Adrenal gland (tissue), 12 donors: Measurements from ENCODE around the gene LTB4R. TPM values are rescaled to one million over a fixed set of nuclear protein-coding genes. Genes with fewer than 3 reads are reported as not detected.

Source experiments
- DNase-seq, 7 donors: peaks; one replicate each; pipeline ENCODE4 v3.0.0-alpha.2; 2019 to 2020
- H3K27ac ChIP-seq, 5 donors: fragments of 200-600 bp; sonication (generic) in 4 of 5; 1 replicate in 3 of 5; 2 replicates in 2 of 5; pipeline versions ENCODE4 v1.5.1 to v1.8.0; 2016 to 2020; ENCODE audit warnings: mild to moderate bottlenecking in 1 of 5
- H3K27me3 ChIP-seq: fragments of 200-600 bp; 2 replicates; pipeline ENCODE4 v1.8.0; 2021
- H3K36me3 ChIP-seq, 2 donors: fragments of 200-600 bp; replicated peaks in 1 of 2; 1 replicate in 1 of 2; 2 replicates in 1 of 2; pipeline versions ENCODE4 v1.5.1 to v1.8.0; 2018 to 2022
- H3K4me1 ChIP-seq, 2 donors: fragments of 200-600 bp; replicated peaks in 1 of 2; 1 replicate in 1 of 2; 2 replicates in 1 of 2; pipeline versions ENCODE4 v1.5.1 to v1.8.0; 2018 to 2021
- H3K4me3 ChIP-seq, 4 donors: fragments of 200-600 bp; sonication (generic) in 3 of 4; one replicate each; pipeline ENCODE4 v1.5.1; 2016 to 2018
- H3K9me3 ChIP-seq, 3 donors: fragments of 200-600 bp; sonication (generic) in 1 of 3; replicated peaks in 1 of 3; 1 replicate in 2 of 3; 2 replicates in 1 of 3; pipeline versions ENCODE4 v1.5.1 to v1.8.0; 2016 to 2021
- POLR2A ChIP-seq, 2 donors: fragments of 450-650 bp; IDR thresholded peaks; one replicate each; pipeline ENCODE4 v1.6.1; 2017; ENCODE audit warnings: antibody characterized with exemption in 2 of 2, mild to moderate bottlenecking in 2 of 2, moderate library complexity in 1 of 2
- WGBS, 4 donors: extraction: QIAGEN DNeasy Blood & Tissue Kit in 2 of 4; methylation state at CpG; one replicate each; pipeline versions ENCODE4 v1.1.5 to v1.1.7; 2013 to 2017; 5-methylcytosine and 5-hydroxymethylcytosine counted together
- intact Hi-C, 2 donors: fragments of 100-400 bp; cut with DNase I; formaldehyde crosslinking; loops; one replicate each; pipeline versions ENCODE4 v1.14.1 to v1.15.0; 2022 to 2023
- polyA plus RNA-seq, 3 donors: library from polyadenylated mRNA; stranded (reverse); fragments of 200-250 nt in 2 of 3; fragments of 350-450 nt in 1 of 3; fragmentation: Illumina TruSeq in 1 of 3; extraction: RNeasy Lipid Tissue Mini Kit (QIAGEN cat#74804) in 1 of 3; gene quantifications; one replicate each; pipeline ENCODE4 v1.2.3, GENCODE V29; 2013 to 2014
- total RNA-seq, 9 donors: library from RNA; depleted of rRNA in 4 of 9; stranded (reverse); fragments of >200 nt in 4 of 9; fragments of 120-200 nt in 1 of 9; fragmentation: NEBNext Ultra II Directional in 1 of 9; extraction: Animal tissue kit (Norgen Biotek cat#: 25700) in 1 of 9; gene quantifications; one replicate each; pipeline versions ENCODE4 v1.1.0 to v1.2.4, GENCODE V29; 2013 to 2023
- TF ChIP-seq, protein P1 (sequence below), 6 experiments: fragments of 450-650 bp in 4 of 6; fragments of 200-600 bp in 2 of 6; sonication (generic) in 1 of 6; IDR thresholded peaks; 1 replicate in 5 of 6; 2 replicates in 1 of 6; pipeline versions ENCODE4 v1.5.1 to v1.8.0; 2016 to 2021; ENCODE audit warnings: antibody characterized with exemption in 6 of 6, mild to moderate bottlenecking in 2 of 6, moderate library complexity in 1 of 6
- donor health status: healthy with polysubstance abuse.
- donor health status: Bipolar disorder and iron deficiency.
- donor health status: DM: yes; HTN: yes; CAD: no.
- donor health status: DM: no; HTN: no; CAD: no.
- donor health status: DM: no; HTN: no; CAD: no.
- donor health status: DM: yes; HTN: yes; CAD: no.

Gene LTB4R
- total and polyA plus RNA-seq, 12 donors, result 1.4 to 30.2 (median 11.6) TPM

- DNase-seq, result no peak
- intact Hi-C loops, result no loop called here
- H3K4me3 ChIP-seq, result no peak overlapping the region
- no peaks in the 10 kb centered on the region for H3K9me3 ChIP-seq
- 90 to 99% (median 93%) methylated on average over 5 of the region's 5 CpGs for WGBS, 4 donors
- H3K4me1 ChIP-seq, result peaks cover 0 to 5% of the 10 kb centered on the region in 2 donors
- no peaks in the 10 kb centered on the region for H3K27me3 ChIP-seq
- no peaks in the 10 kb centered on the region for H3K36me3 ChIP-seq
- H3K27ac ChIP-seq, result no peak overlapping the region
- TF ChIP-seq, protein P1, sequence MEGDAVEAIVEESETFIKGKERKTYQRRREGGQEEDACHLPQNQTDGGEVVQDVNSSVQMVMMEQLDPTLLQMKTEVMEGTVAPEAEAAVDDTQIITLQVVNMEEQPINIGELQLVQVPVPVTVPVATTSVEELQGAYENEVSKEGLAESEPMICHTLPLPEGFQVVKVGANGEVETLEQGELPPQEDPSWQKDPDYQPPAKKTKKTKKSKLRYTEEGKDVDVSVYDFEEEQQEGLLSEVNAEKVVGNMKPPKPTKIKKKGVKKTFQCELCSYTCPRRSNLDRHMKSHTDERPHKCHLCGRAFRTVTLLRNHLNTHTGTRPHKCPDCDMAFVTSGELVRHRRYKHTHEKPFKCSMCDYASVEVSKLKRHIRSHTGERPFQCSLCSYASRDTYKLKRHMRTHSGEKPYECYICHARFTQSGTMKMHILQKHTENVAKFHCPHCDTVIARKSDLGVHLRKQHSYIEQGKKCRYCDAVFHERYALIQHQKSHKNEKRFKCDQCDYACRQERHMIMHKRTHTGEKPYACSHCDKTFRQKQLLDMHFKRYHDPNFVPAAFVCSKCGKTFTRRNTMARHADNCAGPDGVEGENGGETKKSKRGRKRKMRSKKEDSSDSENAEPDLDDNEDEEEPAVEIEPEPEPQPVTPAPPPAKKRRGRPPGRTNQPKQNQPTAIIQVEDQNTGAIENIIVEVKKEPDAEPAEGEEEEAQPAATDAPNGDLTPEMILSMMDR (IDR thresholded peaks at IDR 0.05), result no peak
- TF ChIP-seq POLR2A (IDR thresholded peaks at IDR 0.05), result no peak
Measured at GRCh38 chr14:24283796-24284460, 27.4 kb upstream of the LTB4R start.

DNA sequence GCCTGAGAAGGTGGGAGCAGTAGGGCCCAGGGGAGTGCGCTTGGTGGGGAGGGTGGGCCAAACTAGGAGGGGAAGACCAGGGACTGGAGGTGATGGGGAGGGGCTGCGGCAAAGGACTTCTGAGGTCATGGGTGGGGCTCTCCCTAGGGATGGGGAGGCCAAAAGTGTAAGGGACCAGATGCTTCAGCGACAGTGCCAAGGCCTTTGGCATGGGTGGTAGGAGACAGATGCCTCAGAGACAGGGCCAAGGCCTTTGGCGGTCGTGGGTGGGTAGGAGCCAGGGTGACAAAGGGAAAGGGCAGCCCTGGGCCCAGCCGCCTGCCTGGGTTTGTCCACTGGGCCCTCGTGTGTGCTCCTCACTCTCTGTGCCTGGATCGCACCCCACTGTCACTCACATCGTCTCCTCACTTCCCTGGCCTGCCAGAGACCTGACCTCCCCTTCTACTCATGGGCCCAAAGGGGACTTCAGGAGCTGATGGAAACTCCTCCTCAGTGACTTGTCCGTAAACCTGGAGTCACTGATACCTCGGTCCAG is 26.7 kb upstream of the LTB4R start:
- H3K4me1 ChIP-seq, result peaks cover 0 to 3% of the 10 kb centered on the region in 2 donors
- H3K27me3 ChIP-seq, result no peaks in the 10 kb centered on the region
- TF ChIP-seq, protein P1 (IDR thresholded peaks at IDR 0.05), result no peak
- no peak for TF ChIP-seq POLR2A (IDR thresholded peaks at IDR 0.05)
- intact Hi-C loops, result no loop called here
- 74 to 82% (median 80%) methylated on average over 9 to 11 of the region's 11 CpGs for WGBS, 4 donors
- no peak for DNase-seq
- no peaks in the 10 kb centered on the region for H3K9me3 ChIP-seq
- H3K36me3 ChIP-seq, result peaks cover 0 to 2% of the 10 kb centered on the region in 2 donors
- no peak overlapping the region for H3K27ac ChIP-seq
- no peak overlapping the region for H3K4me3 ChIP-seq

GRCh38 chr14:24285351-24285750 is 26.0 kb upstream of the LTB4R start:
- Histone ChIP-seq H3K9me3 (no peaks in the 10 kb centered on the region), H3K27ac (no peak overlapping the region), H3K4me3 (no peak overlapping the region), H3K36me3 (peaks cover 0 to 9% of the 10 kb centered on the region in 2 donors), H3K27me3 (no peaks in the 10 kb centered on the region), H3K4me1 (no peaks in the 10 kb centered on the region)
- WGBS, 4 donors, result 76 to 98% (median 88%) methylated on average over 3 to 4 of the region's 4 CpGs
- intact Hi-C loops, result no loop called here
- DNase-seq, result no peak
- TF ChIP-seq, protein P1 (IDR thresholded peaks at IDR 0.05), result no peak
- TF ChIP-seq POLR2A (IDR thresholded peaks at IDR 0.05), result no peak

DNA sequence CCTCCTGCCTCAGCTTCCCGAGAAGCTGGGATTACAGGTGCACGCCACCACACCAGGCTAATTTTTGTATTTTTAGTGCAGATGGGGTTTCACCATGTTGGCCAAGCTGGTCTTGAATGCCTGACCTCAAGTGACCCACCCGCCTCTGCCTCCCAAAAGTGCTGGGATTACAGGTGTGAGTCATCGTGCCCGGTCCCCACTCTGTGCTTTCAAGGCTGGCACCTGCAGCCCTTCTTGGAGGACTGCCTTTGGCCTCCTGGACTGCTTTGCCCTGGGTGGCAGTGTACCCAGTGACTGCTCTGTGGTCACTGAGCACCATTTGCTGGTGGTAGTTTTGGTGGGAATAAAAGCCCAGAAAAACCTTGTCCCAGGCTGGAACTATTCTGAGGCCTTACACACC is 24.3 kb upstream of the LTB4R start:
- Histone ChIP-seq H3K4me1 (no peaks in the 10 kb centered on the region), H3K36me3 (peaks cover 0 to 19% of the 10 kb centered on the region in 2 donors), H3K27me3 (no peaks in the 10 kb centered on the region), H3K27ac (no peak overlapping the region), H3K4me3 (no peak overlapping the region), H3K9me3 (no peaks in the 10 kb centered on the region)
- WGBS, 4 donors, result 78 to 100% (median 80%) methylated on average over 2 to 5 of the region's 5 CpGs
- DNase-seq, result no peak
- TF ChIP-seq, protein P1 (IDR thresholded peaks at IDR 0.05), result no peak
- TF ChIP-seq POLR2A (IDR thresholded peaks at IDR 0.05), result no peak
- intact Hi-C loops, result no loop called here
